22Rv1 (cell line): ENCODE data around the gene MORN1.

ENCODE experiments used
- ZFX ChIP-seq: fragments of 450-650 bp; IDR thresholded peaks from 2 replicates; pipeline ENCODE4 v1.6.1; 2017; ENCODE audit warnings: antibody characterized with exemption, borderline replicate concordance
- TF ChIP-seq, protein P1 (sequence below): fragments of 450-650 bp; IDR thresholded peaks from 2 replicates; pipeline ENCODE4 v1.5.1; 2017; ENCODE audit warnings: mild to moderate bottlenecking

DNA sequence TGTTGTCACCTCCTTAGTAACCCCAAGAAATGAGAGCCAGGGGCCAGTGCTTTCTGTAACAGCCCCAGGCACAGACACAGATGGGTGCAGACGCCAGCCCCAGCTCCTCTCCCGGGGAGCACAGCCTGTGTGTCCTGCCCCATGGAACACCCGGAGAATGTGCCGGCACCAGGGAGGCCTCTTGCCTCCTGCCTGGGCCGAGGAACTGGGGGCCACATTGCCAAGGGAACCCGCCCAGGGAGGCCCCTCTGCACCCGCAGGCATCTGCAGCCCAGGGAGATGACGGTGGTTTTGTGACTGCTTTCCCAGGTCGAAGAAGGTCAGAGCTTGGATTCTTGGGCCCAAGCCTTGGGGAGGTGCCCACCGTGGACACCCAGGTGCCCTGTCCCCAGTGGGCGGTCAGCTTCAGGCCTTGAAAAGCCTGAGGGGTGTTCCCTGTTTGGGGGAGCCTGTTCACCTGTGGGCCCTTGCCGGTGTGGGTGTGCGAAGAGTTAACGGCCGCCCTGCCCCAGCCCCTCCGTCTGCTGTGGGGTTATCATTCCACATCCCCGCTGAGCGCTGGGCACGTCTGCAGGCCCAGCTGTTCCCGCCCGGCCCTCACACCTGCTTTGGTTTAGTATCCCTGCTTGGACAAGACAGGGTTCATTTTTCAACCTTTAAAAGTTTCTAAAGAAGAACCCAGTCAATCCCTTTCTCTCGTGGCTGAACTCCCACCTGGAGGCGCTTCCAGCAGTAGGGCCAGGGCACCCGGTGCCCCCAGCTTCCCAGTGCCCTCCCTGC, 62.5 kb downstream of the MORN1 start:
- TF ChIP-seq, protein P1, sequence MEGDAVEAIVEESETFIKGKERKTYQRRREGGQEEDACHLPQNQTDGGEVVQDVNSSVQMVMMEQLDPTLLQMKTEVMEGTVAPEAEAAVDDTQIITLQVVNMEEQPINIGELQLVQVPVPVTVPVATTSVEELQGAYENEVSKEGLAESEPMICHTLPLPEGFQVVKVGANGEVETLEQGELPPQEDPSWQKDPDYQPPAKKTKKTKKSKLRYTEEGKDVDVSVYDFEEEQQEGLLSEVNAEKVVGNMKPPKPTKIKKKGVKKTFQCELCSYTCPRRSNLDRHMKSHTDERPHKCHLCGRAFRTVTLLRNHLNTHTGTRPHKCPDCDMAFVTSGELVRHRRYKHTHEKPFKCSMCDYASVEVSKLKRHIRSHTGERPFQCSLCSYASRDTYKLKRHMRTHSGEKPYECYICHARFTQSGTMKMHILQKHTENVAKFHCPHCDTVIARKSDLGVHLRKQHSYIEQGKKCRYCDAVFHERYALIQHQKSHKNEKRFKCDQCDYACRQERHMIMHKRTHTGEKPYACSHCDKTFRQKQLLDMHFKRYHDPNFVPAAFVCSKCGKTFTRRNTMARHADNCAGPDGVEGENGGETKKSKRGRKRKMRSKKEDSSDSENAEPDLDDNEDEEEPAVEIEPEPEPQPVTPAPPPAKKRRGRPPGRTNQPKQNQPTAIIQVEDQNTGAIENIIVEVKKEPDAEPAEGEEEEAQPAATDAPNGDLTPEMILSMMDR = no peak
- TF ChIP-seq ZFX = no peak
